ENCODE results near the gene ACTA1. TPM values are rescaled to one million over a fixed set of nuclear protein-coding genes. Genes with fewer than 3 reads are reported as not detected.

Gene ACTA1
- total and polyA plus RNA-seq, 2 of the 8 experiments (the other 6 are each of a cell fraction or from before 2014, with no cell fraction given) = 23.5 to 58.2 TPM

DNA sequence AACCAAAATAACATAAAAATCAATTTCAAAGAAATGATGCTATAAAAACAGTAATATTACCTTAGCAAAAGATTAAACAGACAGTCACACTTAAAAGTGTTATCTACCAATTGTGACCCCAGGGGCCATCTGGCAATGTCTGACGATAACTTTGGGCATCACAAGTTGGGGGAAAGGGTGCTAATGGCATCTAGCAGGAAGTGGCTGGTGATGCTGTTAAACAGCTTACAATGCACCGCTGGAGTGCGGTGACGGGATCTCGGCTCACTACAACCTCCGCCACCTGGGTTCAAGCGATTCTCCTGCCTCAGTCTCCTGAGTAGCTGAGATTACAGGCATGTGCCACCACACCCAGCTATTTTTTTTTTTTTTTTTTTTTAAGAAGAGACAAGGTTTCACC, 46.6 kb upstream of the ACTA1 start:
- Histone ChIP-seq H3K36me3 (ENCODE audit: control insufficient read depth in 2 of 4, insufficient read depth in 4 of 4, low read length in 3 of 4) (peaks cover 3 to 57% (median 21%) of the 10 kb centered on the region in 4 experiments), H3K18ac (ENCODE audit: extremely low read depth, low read length) (no peak overlapping the region), H2BK20ac (ENCODE audit: low read length) (no peak overlapping the region), H3K4ac (replicated peaks; ENCODE audit: insufficient read length, low read depth, low read length) (no peak overlapping the region), H3K4me2 (ENCODE audit: insufficient read depth in 1 of 2, low read depth in 2 of 2, low read length in 2 of 2) (no peak overlapping the region), H4K5ac (ENCODE audit: insufficient read length, low read depth, low read length) (no peak overlapping the region), H3K9ac (replicated peaks in 1 of 4; ENCODE audit: extremely low read depth in 1 of 4, low read depth in 3 of 4, low read length in 3 of 4) (no peak overlapping the region), H3K23ac (ENCODE audit: insufficient read length) (no peak overlapping the region), H2AK5ac (ENCODE audit: low read depth, low read length) (no peak overlapping the region), H4K20me1 (replicated peaks in 1 of 2; ENCODE audit: control insufficient read depth in 1 of 2, insufficient read depth in 2 of 2, low read length in 2 of 2) (no peaks in the 10 kb centered on the region), H3K56ac (replicated peaks; ENCODE audit: insufficient read length, low read depth, low read length) (no peak overlapping the region), H3K79me2 (ENCODE audit: control insufficient read depth in 1 of 2, insufficient read depth in 2 of 2, low read length in 2 of 2) (no peaks in the 10 kb centered on the region), H3K4me1 (replicated peaks in 1 of 4; ENCODE audit: control insufficient read depth in 3 of 4, insufficient read depth in 4 of 4, low read length in 3 of 4) (no peaks in the 10 kb centered on the region), H2BK5ac (ENCODE audit: low read depth, low read length) (no peak overlapping the region), H2BK12ac (ENCODE audit: low read depth, low read length) (no peak overlapping the region), H2BK15ac (ENCODE audit: low read length) (no peak overlapping the region), H2BK120ac (replicated peaks; ENCODE audit: low read depth, low read length) (no peak overlapping the region), H3K9me3 (ENCODE audit: insufficient read depth in 2 of 2, low read depth in 1 of 2, low read length in 1 of 2) (no peaks in the 10 kb centered on the region), H3K79me1 (ENCODE audit: low read depth, low read length) (no peaks in the 10 kb centered on the region), H4K91ac (replicated peaks; ENCODE audit: insufficient read length, low read length) (no peak overlapping the region), H2AFZ (ENCODE audit: low read length) (no peak overlapping the region), H3K27me3 (replicated peaks in 1 of 4; ENCODE audit: control insufficient read depth in 3 of 4, extremely low read depth in 1 of 4, insufficient read depth in 3 of 4, low read length in 3 of 4) (no peaks in the 10 kb centered on the region), H3K4me3 (ENCODE audit: extremely low read depth in 1 of 4, insufficient read depth in 2 of 4, low read depth in 3 of 4, low read length in 4 of 4) (no peak overlapping the region), H3K23me2 (ENCODE audit: low read depth, low read length) (no peaks in the 10 kb centered on the region), H3K14ac (ENCODE audit: insufficient read length) (no peak overlapping the region), H3K27ac (ENCODE audit: low read depth, low read length) (no peak overlapping the region), H4K8ac (ENCODE audit: extremely low read depth, insufficient read depth, low read length) (no peak overlapping the region)
- no peak for DNase-seq (ENCODE audit: low read depth in 1 of 2, low spot score in 2 of 2)
- no peak for FAIRE-seq
- ChIA-PET POLR2A (ENCODE audit: partially characterized antibody) (interaction anchor here (2.0 kb wide), 1 partner anchor 28 kb away, joined by 6 read pairs; the partner anchor contains the start of gene NUP133), CTCF (ENCODE audit: partially characterized antibody) (interaction anchor here (0.5 to 6.6 kb wide), 7 partner anchors 19 to 224 kb away, joined by 3 to 69 read pairs (median 3); partner anchors contain the start of gene RAB4A)
- 96% methylated on average over 7 of the region's 7 CpGs; no CpG with 5 or more reads in 1 of the 2 experiments for WGBS, 2 experiments (ENCODE audit: extremely low coverage in 1 of 2, insufficient coverage in 1 of 2, insufficient read length in 1 of 2, insufficient replicate concordance in 2 of 2, low coverage in 1 of 2, low lambda C conversion rate in 2 of 2, missing lambda C conversion rate in 1 of 2)
- TF ChIP-seq BACH1 (IDR thresholded peaks at IDR 0.05; ENCODE audit: low read length) (no peak), KDM4A (IDR thresholded peaks at IDR 0.05; ENCODE audit: low read depth, low read length, severe bottlenecking) (no peak), SUZ12 (IDR thresholded peaks at IDR 0.05; ENCODE audit: low read length) (no peak), JUND (IDR thresholded peaks at IDR 0.05; ENCODE audit: low read length) (no peak), CBX5 (IDR thresholded peaks at IDR 0.05; ENCODE audit: low read depth, low read length) (no peak), RXRA (IDR thresholded peaks at IDR 0.05; ENCODE audit: insufficient read depth, low read depth, low read length) (no peak), POLR2A (IDR thresholded peaks at IDR 0.05; ENCODE audit: control extremely low read depth in 1 of 2, low read depth in 2 of 2, low read length in 2 of 2) (no peak), SIN3A (conservative IDR thresholded peaks at IDR 0.05 in 1 of 2, IDR thresholded peaks at IDR 0.05 in 1 of 2; ENCODE audit: low read depth in 1 of 2, low read length in 2 of 2) (no peak), CBX8 (IDR thresholded peaks at IDR 0.05; ENCODE audit: borderline replicate concordance, low read depth, low read length) (no peak), CTBP2 (IDR thresholded peaks at IDR 0.05; ENCODE audit: borderline replicate concordance, insufficient read depth, insufficient read length, low read length) (no peak), SAP30 (IDR thresholded peaks at IDR 0.05; ENCODE audit: insufficient read depth, insufficient replicate concordance, low read length) (no peak), BCL11A (IDR thresholded peaks at IDR 0.05; ENCODE audit: low read depth in 2 of 2, low read length in 2 of 2) (no peak), TAF1 (IDR thresholded peaks at IDR 0.05; ENCODE audit: low read depth, low read length) (no peak)
- TF ChIP-seq, protein P1, sequence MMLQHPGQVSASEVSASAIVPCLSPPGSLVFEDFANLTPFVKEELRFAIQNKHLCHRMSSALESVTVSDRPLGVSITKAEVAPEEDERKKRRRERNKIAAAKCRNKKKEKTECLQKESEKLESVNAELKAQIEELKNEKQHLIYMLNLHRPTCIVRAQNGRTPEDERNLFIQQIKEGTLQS (IDR thresholded peaks at IDR 0.05; ENCODE audit: insufficient read depth, low read depth, low read length) = no peak

Measured in H1 (cell line).